Stimulated activated naive CD4-positive, alpha-beta T cell treated with Interleukin-2 at 50 U/mL for 16 hours (primary cell): ENCODE results near the gene PRUNE2.

Experiments used
- DNase-seq: peaks from one replicate; lab custom pipeline; 2025; lab: John Stamatoyannopoulos, UW

Gene PRUNE2

DNA sequence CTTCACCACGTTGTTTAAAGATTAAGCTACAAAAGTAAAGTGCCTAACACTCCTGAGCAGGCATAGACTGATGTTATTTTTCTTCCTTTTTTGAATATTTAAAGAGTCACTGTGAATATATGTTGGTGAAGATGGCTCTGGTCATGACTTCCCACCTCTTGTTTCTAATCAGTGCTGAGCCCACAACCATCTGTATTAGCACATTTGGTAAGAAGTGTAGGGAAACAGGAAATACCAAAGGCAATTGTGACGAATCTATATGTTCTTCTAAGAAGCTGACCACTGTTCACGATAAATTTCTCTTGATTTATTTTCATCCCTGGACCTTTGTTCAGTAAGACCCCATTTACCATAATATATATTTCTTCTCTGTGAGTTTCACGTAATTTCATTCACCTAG lies 249.9 kb downstream of the PRUNE2 start:
- DNase-seq = no peak

DNA sequence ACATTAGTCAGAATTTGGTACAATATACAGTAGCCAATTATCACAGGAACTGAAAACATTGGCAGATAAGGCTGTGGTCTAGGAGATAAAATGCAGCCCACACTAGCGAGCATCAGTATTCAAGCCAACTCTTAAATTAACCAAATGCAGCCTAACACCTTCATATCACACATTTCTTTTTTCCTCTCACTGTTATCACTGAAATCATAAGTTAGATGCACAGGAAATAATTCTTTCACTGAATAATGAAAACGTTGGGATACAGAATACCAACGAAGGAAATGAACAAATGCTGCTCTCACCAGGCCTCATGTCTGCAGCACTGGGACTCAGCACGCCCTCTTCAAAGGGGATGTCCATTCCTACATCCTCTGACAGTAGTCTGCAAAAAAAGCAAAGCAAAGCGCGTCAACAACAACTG lies 250.8 kb downstream of the PRUNE2 start:
- no peak for DNase-seq

DNA sequence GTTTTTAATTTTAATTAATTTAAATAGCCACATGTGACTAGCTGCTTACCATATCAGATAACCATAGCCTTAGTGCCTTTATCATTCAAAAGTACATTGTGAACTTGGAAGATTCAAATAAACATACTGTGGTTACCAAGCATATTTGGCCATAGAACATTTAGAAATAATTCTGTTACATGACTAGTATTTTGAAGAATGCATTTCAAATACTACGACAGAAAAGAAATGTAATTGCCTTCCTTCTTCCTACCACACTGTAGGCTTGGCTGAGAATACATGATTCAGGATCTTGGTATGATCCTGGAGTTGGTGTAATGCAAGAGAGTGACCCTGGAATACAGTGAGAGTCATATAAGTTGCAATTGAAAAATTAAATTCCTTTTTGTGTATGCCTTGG lies 251.3 kb downstream of the PRUNE2 start:
- DNase-seq = no peak

DNA sequence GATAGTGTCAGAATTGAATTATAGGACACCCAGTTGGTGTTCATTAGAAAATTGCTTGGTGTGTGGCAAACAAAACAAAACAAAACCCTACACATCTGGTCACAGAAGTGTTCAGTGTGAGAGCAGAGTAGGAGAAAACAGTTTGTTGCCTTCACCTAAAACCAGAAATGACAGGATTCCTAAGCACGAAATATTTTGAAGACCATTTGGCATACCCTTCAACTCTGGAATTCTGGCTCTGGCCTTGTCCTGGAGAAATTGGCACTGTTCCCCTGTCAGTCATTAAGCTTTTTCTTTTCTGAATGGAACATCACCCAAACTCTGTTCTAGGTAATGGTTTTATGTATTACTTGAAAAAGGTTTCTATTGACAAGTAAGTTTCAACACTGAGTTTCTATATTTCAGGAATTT lies 251.9 kb downstream of the PRUNE2 start:
- DNase-seq = no peak

DNA sequence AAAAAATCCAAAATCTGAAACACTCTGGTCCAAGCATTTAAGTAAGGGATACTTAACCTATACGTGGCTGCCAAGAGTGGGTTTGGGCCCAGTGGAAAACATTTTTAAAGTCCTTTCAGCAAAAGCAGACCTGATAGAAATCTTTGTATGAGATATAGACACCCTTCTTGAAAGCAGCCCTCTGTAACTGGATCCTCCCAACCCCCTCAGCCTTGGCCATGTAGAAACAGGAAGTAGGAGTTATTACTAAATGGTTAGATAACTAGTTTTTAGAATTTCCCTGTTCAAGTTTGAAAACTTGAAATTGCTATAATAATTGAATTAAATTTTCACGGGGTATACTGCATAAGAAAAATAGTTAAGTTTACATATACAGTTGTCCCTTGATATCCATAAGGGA lies 253.0 kb downstream of the PRUNE2 start:
- no peak for DNase-seq

DNA sequence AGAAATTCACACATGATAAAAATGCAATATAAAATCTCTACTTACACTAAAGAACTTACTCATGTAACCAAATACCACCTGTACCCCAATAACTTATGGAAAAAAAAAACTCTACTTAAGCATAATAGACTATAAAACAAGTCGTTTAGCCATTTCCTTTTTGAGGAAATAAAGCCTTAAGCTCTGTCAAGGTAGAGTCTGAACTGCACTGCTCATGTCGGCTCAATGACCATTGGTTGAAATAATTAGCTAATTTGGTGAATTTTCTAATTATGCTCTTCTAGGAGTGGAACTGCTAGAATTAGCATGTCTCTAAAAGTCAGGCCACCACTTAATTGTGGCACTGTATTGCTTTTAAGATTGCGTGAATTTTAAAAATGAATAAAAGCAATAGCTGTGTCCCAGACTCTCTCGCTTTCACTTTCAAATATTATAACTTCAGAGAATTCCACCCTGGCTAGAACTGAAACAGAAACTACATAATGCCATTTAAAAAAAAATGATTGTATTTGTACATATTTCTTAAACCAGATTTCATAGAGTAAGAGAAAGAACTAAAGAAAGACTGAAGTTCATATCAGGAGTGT lies 254.7 kb downstream of the PRUNE2 start:
- no peak for DNase-seq

DNA sequence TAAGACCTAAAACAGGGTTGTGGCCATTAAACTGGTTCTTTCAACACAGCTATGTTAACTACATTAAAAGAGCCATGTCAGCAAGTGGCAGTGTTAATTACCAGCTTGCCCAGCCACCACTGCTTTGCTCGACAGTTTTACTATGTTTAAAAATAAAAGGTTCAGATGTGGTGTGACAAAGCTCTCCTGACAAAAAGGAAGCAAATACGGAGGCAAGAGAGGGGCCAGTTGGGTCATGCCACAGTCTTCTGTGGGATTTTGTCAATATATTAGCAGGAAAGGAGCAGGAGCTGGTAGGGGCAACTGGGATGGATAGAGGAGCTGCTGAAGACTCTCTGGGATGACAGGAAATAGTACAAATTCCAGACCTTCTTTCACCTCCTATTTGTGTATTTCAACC lies 255.2 kb downstream of the PRUNE2 start:
- no peak for DNase-seq

DNA sequence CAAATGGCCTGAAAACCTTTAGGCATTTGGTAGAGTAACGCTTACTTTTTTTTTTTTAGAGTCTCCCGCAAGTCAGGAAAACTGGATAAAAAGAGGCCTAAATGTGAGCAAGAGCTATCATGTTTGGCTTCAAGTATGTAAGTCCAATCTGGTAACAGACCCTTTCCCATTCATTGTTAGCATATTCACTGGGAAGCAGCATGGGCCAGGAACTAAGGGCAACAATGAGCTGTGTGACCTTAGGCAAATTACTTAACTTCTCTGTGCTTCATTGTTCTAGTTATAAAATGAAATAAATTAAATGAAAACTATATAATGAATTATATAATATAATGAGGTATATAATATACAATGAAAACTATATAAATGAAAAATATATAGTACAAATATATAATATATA lies 256.0 kb downstream of the PRUNE2 start:
- DNase-seq = no peak

DNA sequence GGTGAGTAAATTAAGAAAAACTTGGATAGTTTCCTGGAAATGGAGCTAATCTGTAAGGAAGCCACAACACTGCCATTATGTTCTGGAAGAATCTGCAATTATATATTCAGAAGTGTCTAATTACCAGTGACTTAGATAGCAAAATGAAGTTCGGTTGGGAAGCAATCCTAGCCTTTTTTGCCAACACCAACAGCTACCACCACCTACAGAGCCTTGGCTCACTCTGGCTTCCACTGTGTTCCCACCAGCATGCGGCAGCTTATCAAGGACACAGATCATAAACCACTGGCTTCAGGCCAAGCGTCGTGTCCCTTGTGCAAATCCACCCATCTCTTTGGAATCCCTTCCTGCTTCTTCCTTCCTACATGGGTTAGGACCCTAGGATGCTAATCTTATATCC lies 259.7 kb downstream of the PRUNE2 start:
- DNase-seq = no peak

DNA sequence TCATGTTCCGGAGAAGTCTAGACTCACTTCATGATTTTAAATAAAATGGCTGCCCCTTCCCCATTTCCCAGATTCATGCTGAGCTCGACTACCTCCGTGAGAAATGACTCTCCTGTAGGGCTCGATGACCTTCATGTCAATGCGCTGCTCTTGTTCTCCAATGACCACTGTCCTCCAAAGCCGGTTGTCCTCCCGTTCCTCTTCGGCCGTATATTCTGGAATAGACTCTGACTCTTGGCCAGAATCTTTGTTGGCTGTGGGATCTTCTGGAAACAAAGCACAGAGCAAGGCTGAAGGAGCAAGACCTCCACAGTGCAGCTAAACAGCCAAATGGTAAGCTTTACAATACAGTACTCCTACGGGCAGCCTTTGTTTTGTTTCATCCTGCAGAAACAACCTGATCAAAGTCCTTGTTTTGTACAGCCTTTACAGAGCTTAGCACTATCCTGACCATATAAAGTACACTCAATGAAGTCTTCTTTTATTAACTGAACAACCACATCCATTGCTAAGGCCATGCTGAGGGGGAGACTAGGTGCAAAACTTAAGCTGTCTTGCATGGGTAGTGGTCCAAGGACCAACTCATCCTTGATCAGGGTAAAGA lies 261.2 kb downstream of the PRUNE2 start:
- no peak for DNase-seq

DNA sequence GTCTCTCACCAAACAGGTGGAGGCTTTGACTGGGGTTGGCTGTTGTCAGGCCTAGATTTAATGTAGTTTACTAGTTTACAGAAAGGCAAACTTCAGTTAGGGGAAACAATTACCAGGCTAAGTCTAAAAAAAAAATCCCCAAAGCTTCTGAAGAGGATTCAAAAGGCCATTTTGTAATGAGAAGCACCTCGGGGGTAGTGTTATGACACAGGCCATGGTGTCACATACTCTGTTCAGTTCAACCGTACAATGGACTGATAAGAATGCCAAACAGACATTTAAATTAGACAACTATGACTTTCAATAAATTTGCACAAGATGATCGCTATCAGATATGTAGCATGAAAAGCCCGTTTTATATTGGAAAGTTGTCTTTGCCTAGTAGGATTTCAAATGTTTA lies 261.7 kb downstream of the PRUNE2 start:
- DNase-seq = no peak

DNA sequence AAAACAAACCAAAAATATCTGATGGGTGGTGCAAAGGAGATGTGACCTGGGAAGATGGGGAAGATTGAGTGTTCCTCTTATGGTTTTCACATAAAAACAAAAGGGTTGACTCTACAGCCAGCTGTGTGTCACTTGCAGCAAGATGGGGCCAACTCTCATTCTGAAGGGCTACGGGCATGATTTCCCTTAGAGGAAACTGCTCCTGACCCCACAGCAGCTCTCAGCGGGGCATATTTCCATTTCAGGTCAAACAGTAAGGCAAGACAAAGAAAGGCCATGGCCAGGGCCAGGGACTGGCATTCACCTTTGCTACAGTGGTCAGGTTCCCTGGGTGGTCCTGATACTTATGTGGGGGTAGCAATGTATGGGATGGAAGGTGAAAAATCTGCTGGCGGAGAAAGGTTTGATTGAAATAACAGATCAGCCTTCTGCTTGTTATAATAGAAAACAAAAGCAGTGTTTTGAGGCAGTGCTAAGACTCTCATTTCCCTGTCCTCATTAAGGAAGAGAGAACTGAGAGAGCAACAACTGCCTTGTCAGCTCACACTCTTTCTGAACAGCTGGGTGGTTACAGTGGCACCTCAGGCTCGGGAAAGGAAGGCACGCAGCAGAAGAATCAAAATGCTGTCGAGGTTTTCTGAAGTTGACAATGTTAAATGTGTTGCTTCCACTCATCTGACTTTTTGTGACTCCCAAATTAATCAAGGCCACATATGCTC lies 262.4 kb downstream of the PRUNE2 start:
- no peak for DNase-seq

DNA sequence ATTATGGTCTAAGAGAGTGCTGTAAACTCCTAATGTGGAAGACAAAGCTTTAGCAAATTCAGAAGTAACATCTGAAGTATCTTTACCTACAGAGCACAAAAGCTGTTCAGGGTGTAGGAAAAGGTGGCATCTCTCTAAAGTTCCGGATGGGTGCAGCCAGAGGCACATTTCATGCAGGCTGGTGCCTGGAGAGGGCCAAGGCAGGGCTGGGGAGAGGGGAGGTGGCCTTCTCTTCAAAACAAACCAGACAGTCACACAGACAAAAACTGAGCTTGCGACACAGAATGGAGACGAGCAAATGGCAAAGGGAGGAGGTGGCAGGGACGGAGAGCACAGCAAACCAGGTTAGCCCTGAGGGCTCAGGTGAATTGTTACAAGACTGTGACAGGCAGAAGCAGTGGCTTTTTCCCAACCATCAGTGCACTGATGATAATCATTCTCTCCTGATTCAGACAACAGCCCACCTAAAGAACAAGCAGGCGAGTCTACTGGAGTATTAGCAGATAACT lies 263.2 kb downstream of the PRUNE2 start:
- DNase-seq = no peak

DNA sequence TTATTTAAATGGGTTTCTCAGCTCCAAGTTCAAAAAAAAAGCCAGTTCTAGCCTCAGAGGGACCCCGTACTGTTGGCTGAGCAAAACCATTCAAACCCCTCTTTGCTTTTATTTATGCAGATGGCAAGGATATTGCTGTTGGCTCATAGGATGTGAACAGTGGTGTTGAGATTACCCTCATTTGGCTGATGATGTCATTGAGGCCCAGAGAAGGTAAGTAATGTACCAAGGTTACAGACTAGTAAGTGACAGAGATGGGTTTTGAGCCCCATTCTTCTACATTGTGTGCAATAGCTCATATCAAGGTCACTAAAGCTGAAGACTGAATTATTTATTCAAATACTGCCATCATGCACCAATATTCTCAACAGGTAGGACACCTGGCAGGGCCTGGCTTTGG lies 263.8 kb downstream of the PRUNE2 start:
- no peak for DNase-seq

DNA sequence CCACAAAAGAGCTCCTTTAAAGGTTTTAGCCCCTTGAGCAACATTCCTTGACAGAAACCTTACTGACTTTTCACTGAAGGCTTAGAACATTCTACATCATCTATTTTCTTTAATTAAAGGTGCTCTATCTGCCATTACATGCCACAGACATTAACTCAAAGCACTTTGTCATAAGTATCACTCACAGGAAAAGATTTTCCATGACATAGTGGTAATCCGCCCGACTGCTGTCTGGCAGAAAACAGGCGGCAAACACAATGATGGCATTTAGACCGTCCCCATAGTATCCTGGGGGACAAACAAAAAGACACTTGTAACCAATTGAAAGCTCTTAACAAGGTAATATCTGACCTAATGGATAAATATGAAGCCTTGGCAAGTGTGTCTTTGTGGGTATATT lies 267.9 kb downstream of the PRUNE2 start:
- DNase-seq = no peak

DNA sequence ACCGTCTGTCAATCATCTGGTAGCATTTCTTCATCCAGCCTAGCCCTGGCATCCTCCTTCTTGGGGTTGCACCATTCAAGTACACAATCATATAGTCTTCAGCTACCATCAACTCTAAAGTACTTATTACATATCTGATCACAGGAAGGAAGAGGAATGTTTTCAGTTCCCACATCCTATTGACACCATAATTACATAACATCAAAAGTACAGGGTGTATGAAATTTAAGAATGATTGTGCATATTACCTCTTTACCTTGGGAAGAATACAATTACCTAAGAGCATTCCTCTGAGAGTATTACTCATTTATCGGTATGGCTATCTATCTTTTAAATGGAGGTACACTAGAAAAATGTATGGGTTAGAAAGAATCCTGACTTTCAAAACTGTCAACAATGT lies 268.5 kb downstream of the PRUNE2 start:
- DNase-seq = no peak

DNA sequence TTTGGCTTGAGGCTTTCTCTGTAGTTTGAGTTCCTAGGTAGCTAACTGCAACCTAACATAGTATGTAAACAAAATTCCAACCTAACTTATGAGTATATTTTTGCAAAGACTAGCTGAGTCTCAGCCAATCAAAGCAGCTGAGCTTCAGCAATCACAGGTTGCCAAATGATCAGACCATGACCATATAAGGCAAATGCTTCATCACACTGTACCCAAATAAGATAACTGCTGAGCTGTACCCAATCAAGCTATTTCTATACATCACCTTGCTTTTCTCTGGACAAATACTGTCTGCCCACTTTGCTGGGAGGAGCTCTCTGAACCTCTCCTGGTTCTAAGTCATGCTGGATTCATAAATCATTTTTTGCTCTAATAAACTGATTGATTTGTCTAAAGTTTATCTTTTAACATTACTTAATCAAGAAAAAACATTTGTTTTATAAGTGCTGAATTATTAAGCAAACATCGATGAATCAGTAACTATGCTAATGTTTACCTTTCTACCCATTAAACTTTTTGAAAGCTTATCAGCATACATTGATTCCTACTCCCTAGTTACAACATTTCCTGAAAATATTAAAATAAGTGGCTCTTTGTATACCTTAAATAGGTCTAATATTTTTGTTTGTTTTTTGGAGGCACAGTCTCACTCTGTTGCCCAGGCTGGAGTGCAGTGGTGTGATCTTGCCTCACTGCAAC lies 271.4 kb downstream of the PRUNE2 start:
- DNase-seq = no peak

DNA sequence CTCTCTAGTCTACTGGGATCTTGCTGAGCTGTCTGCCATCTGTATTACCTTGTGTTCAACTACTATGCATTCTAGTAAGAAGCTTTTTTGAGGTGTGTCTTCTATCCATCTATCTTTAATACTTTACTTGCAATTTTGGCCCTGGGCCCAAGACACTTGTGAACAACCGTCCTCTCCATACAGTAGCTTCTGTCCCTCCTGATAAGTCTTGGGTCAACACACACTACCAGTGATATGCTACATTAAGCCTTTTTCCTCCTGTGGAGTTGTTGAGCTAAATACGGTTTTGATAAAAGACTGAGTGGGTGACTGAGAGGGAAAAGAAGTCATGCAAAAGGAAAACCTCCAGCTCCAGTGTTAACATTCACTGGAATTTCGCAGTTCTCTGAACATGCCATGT lies 275.0 kb downstream of the PRUNE2 start:
- DNase-seq = no peak

DNA sequence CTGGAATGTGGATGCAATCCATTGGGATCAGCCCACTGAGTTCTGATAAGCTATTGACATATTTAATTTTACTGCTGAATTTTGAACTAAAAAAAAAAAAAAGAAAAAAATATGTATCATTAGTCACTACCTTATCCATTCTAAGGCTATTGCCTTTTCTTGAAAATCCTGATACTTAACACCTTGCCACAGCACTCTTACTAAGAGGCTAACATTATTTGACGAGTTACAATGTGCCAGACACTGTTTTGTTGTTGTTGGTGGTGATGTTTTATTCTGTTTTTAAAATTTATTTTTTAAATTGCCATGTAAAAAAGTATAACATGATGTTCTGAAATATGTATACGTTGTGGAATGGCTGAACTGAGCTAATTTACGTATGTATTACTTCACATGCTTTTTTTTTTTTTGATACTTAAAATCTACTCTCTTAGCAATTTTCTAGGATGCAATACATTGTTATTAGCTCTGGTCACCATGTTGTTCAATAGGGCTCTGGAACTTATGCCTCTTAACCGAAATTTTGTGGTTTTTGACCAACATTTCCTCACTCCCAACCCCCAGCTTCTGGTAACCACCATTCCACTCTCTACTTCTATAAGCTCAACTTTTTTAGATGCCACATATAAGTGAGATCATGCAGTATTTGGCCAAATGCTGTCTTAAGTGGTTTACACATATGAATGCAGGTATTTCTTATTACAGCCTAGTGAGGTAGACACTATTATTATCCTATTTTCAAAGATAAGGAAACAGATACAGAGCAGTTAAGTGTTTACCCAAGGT lies 276.5 kb downstream of the PRUNE2 start:
- DNase-seq = no peak

DNA sequence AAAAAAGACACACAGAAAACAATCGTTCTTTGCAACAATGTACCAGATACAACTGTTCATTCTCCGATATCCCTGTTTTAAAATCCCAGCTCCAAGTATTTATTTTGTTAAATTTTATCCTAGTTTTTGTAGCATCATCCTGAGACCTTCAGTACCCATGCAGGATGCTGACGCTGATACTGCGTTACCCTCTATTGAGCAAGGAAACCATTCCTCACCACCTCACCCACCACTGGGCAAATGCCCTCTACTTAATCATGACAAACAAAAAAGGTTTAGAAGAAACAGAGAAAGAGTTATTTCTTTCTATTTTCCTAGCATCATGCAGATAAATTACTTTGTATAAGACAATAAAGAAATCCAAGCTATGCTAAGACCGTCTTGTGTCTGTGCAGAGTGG lies 277.8 kb downstream of the PRUNE2 start:
- no peak for DNase-seq

DNA sequence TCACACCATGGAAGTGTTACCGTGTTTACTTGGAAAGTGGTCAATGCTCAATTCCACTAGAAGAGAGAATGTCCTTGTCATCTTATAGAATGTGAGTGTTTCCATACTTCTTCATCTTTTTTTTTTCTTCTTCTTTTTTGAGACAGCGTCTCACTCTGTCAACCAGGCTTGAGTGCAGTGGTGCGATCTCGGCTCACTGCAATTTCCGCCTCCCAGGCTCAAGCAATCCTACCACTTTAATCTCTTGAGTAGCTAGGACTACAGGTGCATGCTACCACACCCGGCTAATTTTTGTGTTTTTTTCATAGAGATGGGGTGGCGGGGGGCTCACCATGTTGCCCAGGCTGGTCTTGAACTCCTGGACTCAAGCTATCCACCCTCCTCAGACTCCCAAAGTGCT lies 278.9 kb downstream of the PRUNE2 start:
- DNase-seq = no peak

DNA sequence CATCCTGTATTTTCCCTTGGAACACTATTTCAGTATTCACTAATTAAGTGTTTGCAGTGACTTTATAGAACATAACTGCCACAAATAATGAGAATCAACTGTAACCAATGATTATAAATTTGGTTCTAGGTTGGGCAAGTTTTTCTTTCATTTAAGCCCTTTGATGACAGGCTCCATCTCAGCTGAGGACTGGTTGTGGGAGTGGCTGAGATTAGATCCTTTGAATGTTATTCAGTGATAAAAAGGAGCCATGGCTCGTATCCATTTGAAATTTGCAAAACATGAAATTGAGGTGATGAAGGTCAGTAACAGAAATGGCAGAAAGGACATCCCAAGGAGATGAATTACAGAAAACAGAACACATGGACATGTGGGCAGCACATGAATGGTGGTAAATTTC lies 279.8 kb downstream of the PRUNE2 start:
- no peak for DNase-seq
